NT2/D1 (cell line): ENCODE results near the gene SPA17.

Source experiments
- SUZ12 ChIP-seq: IDR thresholded peaks from 2 replicates; pipeline ENCODE4 v1.6.1; 2011; ENCODE audit not compliant: insufficient read length, insufficient read depth; ENCODE audit errors: extremely low read depth
- YY1 ChIP-seq: IDR thresholded peaks from 2 replicates; pipeline ENCODE4 v1.6.1; 2011; ENCODE audit not compliant: insufficient read length, insufficient read depth
- ZNF274 ChIP-seq: IDR thresholded peaks from 2 replicates; pipeline ENCODE4 v1.6.1; 2011; ENCODE audit warnings: mild to moderate bottlenecking, low read depth, low read length

DNA sequence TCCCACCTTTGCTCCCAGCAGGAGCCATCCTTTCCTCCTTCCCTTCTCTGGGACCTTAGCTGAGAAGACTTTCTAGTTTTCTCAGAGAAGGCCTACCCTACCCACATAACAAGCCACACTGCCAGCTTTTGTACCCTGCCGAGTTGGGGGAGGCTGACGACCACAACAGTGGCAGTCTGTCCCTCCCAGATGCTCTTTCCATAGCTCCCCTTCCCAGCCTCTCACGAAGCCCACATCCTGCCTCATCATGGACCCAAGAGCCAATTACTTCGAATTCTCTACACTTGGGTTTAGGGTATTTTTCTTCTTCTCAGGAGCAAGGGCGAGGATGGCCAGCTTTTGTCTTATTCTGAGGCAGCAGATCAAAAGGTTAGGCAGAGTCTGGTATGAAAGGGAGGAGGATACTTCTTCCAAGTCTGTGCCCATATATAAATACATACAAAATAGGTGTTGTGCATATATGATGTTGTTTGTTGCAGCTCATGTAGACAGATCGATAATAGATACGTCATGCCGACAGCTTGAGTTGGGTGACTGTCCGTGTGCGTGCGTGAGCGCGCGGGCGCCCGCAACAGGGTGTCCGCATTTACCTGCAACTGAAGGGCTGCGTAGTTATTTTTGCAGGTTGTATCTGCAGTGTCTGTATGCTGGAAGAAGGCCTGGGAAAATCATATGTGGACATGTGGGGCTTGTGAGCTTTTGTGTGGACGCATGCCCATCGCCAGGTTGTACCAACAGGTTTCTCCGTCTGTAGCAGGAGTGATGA is 65.2 kb downstream of the SPA17 start:
- no peak for TF ChIP-seq YY1
- TF ChIP-seq ZNF274 = no peak
- no peak for TF ChIP-seq SUZ12
